ENCODE measurements around the gene MOB3B. TPM values are rescaled to one million over a fixed set of nuclear protein-coding genes. Genes with fewer than 3 reads are reported as not detected.

The MOB3B gene
- total RNA-seq, 1 experiment from 2014 or later: 0.03 TPM

DNA sequence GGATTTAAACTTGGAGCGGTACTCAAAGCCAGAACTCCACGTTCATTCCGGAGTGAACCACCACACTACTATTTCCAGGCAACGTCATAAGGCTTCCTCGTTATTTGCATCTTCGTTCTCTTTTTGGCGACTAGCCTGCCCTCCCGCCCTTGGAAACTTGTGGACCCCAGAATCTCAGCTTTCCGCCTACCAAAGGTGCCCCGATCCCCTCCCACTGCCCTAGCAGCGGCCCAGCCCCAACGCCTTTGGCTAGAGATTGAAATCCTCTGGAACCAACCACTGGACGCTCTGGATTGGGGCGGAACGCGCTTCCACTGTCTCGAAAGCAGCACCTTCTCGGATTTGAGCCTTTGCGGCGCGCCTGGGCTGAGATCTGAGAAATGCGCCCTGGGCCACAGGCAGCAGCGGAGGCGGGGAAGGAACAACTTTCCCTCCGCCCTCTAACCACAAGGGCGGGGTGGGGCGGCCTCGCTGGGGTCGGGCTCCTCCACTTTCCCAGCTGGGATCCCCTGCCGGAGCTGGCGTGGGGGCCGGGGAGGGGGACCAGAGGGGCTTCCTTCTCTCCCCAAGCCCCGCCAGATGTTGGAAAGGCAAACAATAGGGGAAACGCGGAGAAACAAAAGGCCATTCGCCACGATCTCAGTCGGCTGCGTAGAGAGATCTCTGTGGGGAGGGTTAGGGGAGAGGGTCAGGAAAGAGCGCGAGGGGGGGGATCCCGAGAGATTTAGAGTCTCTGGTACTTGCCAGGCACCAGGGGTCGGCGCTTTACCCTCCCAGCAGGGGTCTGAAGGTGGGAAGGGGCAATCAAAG, 1.3 kb downstream of the MOB3B start:
- no peaks in the 10 kb centered on the region for H3K36me3 ChIP-seq (ENCODE audit: control insufficient read depth, insufficient read depth, low read length)
- in situ Hi-C loops (cut with HindIII; ENCODE audit: low pct_unique_long_range_greater_than_20kb, low sequenced_read_pairs) (no loop called here), intact Hi-C loops (cut with micrococcal nuclease; ENCODE audit: unreplicated experiment) (no loop called here)
- no peak for TF ChIP-seq TCF7L2 (IDR thresholded peaks at IDR 0.05; ENCODE audit: low read depth, low read length)
- no peak for TF ChIP-seq SIN3A (IDR thresholded peaks at IDR 0.05; ENCODE audit: borderline replicate concordance, insufficient read depth, low read depth, low read length)
- no peak for TF ChIP-seq POLR2AphosphoS5 (IDR thresholded peaks at IDR 0.05; ENCODE audit: low read depth, low read length)
- TF ChIP-seq, protein P1, sequence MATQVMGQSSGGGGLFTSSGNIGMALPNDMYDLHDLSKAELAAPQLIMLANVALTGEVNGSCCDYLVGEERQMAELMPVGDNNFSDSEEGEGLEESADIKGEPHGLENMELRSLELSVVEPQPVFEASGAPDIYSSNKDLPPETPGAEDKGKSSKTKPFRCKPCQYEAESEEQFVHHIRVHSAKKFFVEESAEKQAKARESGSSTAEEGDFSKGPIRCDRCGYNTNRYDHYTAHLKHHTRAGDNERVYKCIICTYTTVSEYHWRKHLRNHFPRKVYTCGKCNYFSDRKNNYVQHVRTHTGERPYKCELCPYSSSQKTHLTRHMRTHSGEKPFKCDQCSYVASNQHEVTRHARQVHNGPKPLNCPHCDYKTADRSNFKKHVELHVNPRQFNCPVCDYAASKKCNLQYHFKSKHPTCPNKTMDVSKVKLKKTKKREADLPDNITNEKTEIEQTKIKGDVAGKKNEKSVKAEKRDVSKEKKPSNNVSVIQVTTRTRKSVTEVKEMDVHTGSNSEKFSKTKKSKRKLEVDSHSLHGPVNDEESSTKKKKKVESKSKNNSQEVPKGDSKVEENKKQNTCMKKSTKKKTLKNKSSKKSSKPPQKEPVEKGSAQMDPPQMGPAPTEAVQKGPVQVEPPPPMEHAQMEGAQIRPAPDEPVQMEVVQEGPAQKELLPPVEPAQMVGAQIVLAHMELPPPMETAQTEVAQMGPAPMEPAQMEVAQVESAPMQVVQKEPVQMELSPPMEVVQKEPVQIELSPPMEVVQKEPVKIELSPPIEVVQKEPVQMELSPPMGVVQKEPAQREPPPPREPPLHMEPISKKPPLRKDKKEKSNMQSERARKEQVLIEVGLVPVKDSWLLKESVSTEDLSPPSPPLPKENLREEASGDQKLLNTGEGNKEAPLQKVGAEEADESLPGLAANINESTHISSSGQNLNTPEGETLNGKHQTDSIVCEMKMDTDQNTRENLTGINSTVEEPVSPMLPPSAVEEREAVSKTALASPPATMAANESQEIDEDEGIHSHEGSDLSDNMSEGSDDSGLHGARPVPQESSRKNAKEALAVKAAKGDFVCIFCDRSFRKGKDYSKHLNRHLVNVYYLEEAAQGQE (IDR thresholded peaks at IDR 0.05; ENCODE audit: insufficient read depth in 1 of 2, low read depth in 2 of 2, low read length in 1 of 2): no peak
- TF ChIP-seq, protein P2, sequence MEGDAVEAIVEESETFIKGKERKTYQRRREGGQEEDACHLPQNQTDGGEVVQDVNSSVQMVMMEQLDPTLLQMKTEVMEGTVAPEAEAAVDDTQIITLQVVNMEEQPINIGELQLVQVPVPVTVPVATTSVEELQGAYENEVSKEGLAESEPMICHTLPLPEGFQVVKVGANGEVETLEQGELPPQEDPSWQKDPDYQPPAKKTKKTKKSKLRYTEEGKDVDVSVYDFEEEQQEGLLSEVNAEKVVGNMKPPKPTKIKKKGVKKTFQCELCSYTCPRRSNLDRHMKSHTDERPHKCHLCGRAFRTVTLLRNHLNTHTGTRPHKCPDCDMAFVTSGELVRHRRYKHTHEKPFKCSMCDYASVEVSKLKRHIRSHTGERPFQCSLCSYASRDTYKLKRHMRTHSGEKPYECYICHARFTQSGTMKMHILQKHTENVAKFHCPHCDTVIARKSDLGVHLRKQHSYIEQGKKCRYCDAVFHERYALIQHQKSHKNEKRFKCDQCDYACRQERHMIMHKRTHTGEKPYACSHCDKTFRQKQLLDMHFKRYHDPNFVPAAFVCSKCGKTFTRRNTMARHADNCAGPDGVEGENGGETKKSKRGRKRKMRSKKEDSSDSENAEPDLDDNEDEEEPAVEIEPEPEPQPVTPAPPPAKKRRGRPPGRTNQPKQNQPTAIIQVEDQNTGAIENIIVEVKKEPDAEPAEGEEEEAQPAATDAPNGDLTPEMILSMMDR (IDR thresholded peaks at IDR 0.05): no peak
- no peaks in the 10 kb centered on the region for H3K4me1 ChIP-seq (ENCODE audit: control insufficient read depth, insufficient read depth, low read length)
- no peak overlapping the region for H3K27ac ChIP-seq (ENCODE audit: low read length)
- CTCF ChIA-PET: no interaction called here
- H3K4me3 ChIP-seq (ENCODE audit: low read depth in 2 of 2, low read length in 2 of 2): peak overlapping the region in 1 of 2 experiments; percentile 33; a peak in 2 of 4 replicates
- ATAC-seq (no peak), DNase-seq (ENCODE audit: low read depth, low spot score) (no peak)
- no peaks in the 10 kb centered on the region for H3K27me3 ChIP-seq (ENCODE audit: control insufficient read depth, insufficient read depth, low read length)
- H3K9me3 ChIP-seq (ENCODE audit: control insufficient read depth, insufficient read depth, low read depth, low read length): no peaks in the 10 kb centered on the region
- BruUV-seq (replicated peaks): no TSS peak
- POLR2A ChIA-PET: no interaction called here

DNA sequence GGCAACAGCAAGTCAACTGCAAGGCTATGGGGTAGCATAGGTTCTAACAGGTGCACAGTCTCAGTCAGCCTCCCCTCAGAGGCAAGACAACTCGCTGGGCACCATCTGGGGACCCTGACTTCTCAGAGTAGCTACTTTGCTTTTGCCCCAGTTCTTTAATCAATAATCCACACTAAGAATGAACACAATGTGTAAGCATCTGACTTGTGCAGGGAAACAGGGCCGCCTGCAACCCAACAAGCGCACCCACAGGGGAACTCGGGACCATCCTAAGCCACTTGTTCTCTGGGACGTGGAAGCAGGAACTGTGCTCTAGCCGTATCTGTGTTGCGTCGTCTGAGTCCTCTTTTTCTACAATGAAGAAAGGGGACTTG, 1.9 kb downstream of the MOB3B start:
- H3K4me3 ChIP-seq (ENCODE audit: low read depth in 2 of 2, low read length in 2 of 2): no peak overlapping the region

More for the DNA sequence above, 1.9 kb downstream of the MOB3B start:
- no peaks in the 10 kb centered on the region for H3K9me3 ChIP-seq (ENCODE audit: control insufficient read depth, insufficient read depth, low read depth, low read length)
- ATAC-seq (no peak), DNase-seq (ENCODE audit: low read depth, low spot score) (no peak)
- H3K36me3 ChIP-seq (ENCODE audit: control insufficient read depth, insufficient read depth, low read length): no peaks in the 10 kb centered on the region
- ChIA-PET CTCF (no interaction called here), POLR2A (no interaction called here)
- intact Hi-C loops (cut with micrococcal nuclease; ENCODE audit: unreplicated experiment): no loop called here
- H3K27me3 ChIP-seq (ENCODE audit: control insufficient read depth, insufficient read depth, low read length): no peaks in the 10 kb centered on the region
- no TSS peak for BruUV-seq (replicated peaks)
- no peak overlapping the region for H3K27ac ChIP-seq (ENCODE audit: low read length)
- in situ Hi-C loops (cut with HindIII; ENCODE audit: low pct_unique_long_range_greater_than_20kb, low sequenced_read_pairs): no loop called here
- no peaks in the 10 kb centered on the region for H3K4me1 ChIP-seq (ENCODE audit: control insufficient read depth, insufficient read depth, low read length)
- TF ChIP-seq SIN3A (IDR thresholded peaks at IDR 0.05; ENCODE audit: borderline replicate concordance, insufficient read depth, low read depth, low read length) (no peak), TCF7L2 (IDR thresholded peaks at IDR 0.05; ENCODE audit: low read depth, low read length) (no peak), POLR2AphosphoS5 (IDR thresholded peaks at IDR 0.05; ENCODE audit: low read depth, low read length) (no peak)
- TF ChIP-seq, protein P1 (IDR thresholded peaks at IDR 0.05; ENCODE audit: insufficient read depth in 1 of 2, low read depth in 2 of 2, low read length in 1 of 2): no peak
- TF ChIP-seq, protein P2 (IDR thresholded peaks at IDR 0.05): no peak

All from Panc1 (cell line).